ENCODE data around the gene CHI3L2. TPM values are rescaled to one million over a fixed set of nuclear protein-coding genes. Genes with fewer than 3 reads are reported as not detected.

Gene CHI3L2
- total and polyA plus RNA-seq, 2 of the 13 experiments (the other 11 are each of a cell fraction or from before 2014, with no cell fraction given): 0.46 to 1.7 TPM

- TF ChIP-seq, protein P1, sequence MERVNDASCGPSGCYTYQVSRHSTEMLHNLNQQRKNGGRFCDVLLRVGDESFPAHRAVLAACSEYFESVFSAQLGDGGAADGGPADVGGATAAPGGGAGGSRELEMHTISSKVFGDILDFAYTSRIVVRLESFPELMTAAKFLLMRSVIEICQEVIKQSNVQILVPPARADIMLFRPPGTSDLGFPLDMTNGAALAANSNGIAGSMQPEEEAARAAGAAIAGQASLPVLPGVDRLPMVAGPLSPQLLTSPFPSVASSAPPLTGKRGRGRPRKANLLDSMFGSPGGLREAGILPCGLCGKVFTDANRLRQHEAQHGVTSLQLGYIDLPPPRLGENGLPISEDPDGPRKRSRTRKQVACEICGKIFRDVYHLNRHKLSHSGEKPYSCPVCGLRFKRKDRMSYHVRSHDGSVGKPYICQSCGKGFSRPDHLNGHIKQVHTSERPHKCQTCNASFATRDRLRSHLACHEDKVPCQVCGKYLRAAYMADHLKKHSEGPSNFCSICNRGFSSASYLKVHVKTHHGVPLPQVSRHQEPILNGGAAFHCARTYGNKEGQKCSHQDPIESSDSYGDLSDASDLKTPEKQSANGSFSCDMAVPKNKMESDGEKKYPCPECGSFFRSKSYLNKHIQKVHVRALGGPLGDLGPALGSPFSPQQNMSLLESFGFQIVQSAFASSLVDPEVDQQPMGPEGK (CRISPR knock-in tag; IDR thresholded peaks at IDR 0.05): peak; percentile 17; the same call in 1 of the 2 replicates
- TF ChIP-seq JUNB (CRISPR knock-in tag; IDR thresholded peaks at IDR 0.05; ENCODE audit: borderline replicate concordance) (peak; percentile 81; the same call in 1 of the 2 replicates), U2AF2 (IDR thresholded peaks at IDR 0.05; ENCODE audit: low read depth, low read length) (no peak), PAX8 (CRISPR knock-in tag; IDR thresholded peaks at IDR 0.05; ENCODE audit: borderline replicate concordance) (no peak), ZSCAN12 (CRISPR knock-in tag; IDR thresholded peaks at IDR 0.05) (no peak), FOXA1 (IDR thresholded peaks at IDR 0.05) (no peak), FOXA1 (CRISPR knock-in tag; IDR thresholded peaks at IDR 0.05) (peak; percentile 30), ZNF143 (CRISPR knock-in tag; IDR thresholded peaks at IDR 0.05) (no peak), ZNF703 (CRISPR knock-in tag; IDR thresholded peaks at IDR 0.05; ENCODE audit: borderline replicate concordance) (no peak), ATF7 (IDR thresholded peaks at IDR 0.05) (no peak), ATF7 (CRISPR knock-in tag; IDR thresholded peaks at IDR 0.05) (no peak), ZNF782 (CRISPR knock-in tag; IDR thresholded peaks at IDR 0.05; ENCODE audit: borderline replicate concordance) (no peak), HMG20A (CRISPR knock-in tag; IDR thresholded peaks at IDR 0.05; ENCODE audit: borderline replicate concordance) (peak; percentile 72), SMC3 (IDR thresholded peaks at IDR 0.05; ENCODE audit: low read length) (0 out of 2 replicates have a peak, but pooled peaks have one; percentile 19), ZSCAN21 (CRISPR knock-in tag; IDR thresholded peaks at IDR 0.05; ENCODE audit: borderline replicate concordance) (0 out of 2 replicates have a peak, but pooled peaks have one; percentile 24), ZNF839 (CRISPR knock-in tag; IDR thresholded peaks at IDR 0.05; ENCODE audit: borderline replicate concordance) (no peak), PHB2 (IDR thresholded peaks at IDR 0.05; ENCODE audit: partially characterized antibody) (no peak)
- TF ChIP-seq, protein P2, sequence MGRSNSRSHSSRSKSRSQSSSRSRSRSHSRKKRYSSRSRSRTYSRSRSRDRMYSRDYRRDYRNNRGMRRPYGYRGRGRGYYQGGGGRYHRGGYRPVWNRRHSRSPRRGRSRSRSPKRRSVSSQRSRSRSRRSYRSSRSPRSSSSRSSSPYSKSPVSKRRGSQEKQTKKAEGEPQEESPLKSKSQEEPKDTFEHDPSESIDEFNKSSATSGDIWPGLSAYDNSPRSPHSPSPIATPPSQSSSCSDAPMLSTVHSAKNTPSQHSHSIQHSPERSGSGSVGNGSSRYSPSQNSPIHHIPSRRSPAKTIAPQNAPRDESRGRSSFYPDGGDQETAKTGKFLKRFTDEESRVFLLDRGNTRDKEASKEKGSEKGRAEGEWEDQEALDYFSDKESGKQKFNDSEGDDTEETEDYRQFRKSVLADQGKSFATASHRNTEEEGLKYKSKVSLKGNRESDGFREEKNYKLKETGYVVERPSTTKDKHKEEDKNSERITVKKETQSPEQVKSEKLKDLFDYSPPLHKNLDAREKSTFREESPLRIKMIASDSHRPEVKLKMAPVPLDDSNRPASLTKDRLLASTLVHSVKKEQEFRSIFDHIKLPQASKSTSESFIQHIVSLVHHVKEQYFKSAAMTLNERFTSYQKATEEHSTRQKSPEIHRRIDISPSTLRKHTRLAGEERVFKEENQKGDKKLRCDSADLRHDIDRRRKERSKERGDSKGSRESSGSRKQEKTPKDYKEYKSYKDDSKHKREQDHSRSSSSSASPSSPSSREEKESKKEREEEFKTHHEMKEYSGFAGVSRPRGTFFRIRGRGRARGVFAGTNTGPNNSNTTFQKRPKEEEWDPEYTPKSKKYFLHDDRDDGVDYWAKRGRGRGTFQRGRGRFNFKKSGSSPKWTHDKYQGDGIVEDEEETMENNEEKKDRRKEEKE (IDR thresholded peaks at IDR 0.05): no peak
- TF ChIP-seq, protein P3, sequence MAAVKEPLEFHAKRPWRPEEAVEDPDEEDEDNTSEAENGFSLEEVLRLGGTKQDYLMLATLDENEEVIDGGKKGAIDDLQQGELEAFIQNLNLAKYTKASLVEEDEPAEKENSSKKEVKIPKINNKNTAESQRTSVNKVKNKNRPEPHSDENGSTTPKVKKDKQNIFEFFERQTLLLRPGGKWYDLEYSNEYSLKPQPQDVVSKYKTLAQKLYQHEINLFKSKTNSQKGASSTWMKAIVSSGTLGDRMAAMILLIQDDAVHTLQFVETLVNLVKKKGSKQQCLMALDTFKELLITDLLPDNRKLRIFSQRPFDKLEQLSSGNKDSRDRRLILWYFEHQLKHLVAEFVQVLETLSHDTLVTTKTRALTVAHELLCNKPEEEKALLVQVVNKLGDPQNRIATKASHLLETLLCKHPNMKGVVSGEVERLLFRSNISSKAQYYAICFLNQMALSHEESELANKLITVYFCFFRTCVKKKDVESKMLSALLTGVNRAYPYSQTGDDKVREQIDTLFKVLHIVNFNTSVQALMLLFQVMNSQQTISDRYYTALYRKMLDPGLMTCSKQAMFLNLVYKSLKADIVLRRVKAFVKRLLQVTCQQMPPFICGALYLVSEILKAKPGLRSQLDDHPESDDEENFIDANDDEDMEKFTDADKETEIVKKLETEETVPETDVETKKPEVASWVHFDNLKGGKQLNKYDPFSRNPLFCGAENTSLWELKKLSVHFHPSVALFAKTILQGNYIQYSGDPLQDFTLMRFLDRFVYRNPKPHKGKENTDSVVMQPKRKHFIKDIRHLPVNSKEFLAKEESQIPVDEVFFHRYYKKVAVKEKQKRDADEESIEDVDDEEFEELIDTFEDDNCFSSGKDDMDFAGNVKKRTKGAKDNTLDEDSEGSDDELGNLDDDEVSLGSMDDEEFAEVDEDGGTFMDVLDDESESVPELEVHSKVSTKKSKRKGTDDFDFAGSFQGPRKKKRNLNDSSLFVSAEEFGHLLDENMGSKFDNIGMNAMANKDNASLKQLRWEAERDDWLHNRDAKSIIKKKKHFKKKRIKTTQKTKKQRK (IDR thresholded peaks at IDR 0.05; ENCODE audit: low read length): no peak
Measured at GRCh38 chr1:111227851-111228747, 586 bp downstream of the CHI3L2 start (continued).

Data from HepG2 (cell line).